C4-2B (cell line): Measurements from ENCODE around the gene LTBP1.

Source experiments
- H3K27ac ChIP-seq: fragments of 450-650 bp; 2 replicates; pipeline ENCODE4 v1.5.1; 2017
- ZFX ChIP-seq: fragments of 450-650 bp; IDR thresholded peaks from 2 replicates; pipeline ENCODE4 v1.6.1; 2017
- TF ChIP-seq, protein P1 (sequence below): fragments of 450-650 bp; conservative IDR thresholded peaks from 2 replicates; pipeline ENCODE4 v1.5.1; 2017; ENCODE audit warnings: mild to moderate bottlenecking

LTBP1 gene

DNA sequence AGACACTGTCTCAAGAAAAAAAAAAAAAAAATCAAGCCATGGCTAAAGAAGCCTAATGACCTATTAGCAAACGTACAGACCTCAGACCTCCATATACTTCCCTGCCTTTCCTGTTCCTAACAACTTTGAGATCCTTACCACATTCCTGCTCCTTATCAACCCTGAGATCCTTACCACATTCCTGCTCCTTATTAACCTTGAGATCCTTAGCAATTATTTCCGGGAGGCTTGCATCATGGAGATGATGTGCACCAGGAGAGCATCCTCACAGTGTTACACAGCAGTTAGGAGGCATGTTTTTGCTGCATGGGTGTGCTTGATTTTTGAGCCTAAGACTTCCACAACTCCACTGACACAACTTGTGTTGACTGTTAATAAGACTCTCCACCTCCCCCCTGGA is 475.1 kb downstream of the LTBP1 start:
- H3K27ac ChIP-seq = no peak overlapping the region
- TF ChIP-seq ZFX = no peak
- TF ChIP-seq, protein P1, sequence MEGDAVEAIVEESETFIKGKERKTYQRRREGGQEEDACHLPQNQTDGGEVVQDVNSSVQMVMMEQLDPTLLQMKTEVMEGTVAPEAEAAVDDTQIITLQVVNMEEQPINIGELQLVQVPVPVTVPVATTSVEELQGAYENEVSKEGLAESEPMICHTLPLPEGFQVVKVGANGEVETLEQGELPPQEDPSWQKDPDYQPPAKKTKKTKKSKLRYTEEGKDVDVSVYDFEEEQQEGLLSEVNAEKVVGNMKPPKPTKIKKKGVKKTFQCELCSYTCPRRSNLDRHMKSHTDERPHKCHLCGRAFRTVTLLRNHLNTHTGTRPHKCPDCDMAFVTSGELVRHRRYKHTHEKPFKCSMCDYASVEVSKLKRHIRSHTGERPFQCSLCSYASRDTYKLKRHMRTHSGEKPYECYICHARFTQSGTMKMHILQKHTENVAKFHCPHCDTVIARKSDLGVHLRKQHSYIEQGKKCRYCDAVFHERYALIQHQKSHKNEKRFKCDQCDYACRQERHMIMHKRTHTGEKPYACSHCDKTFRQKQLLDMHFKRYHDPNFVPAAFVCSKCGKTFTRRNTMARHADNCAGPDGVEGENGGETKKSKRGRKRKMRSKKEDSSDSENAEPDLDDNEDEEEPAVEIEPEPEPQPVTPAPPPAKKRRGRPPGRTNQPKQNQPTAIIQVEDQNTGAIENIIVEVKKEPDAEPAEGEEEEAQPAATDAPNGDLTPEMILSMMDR = no peak

DNA sequence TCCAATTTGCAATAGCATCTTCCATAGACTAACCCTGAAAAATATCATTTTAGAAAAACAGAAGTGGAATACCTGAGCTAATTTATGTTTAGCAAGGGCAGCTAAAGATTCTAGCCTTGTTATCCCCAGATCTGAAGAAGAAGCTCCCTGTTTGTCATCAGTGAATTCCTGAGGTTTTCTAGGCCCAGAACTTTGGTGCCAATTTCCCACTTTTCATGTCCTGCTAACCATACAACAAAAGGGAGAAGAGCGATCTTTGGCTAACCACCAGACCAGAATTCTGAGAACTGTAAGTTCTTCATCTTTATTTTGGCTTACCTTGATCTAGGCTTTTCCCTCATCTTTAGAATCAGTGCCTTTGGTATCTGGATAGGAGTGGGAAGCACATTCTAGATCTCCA is 478.4 kb downstream of the LTBP1 start:
- TF ChIP-seq, protein P1 = no peak
- TF ChIP-seq ZFX = no peak
- no peak overlapping the region for H3K27ac ChIP-seq

- no peak for TF ChIP-seq ZFX
- TF ChIP-seq, protein P1 = no peak
- no peak overlapping the region for H3K27ac ChIP-seq
Observed at GRCh38 chr2:33425586-33426031, 478.9 kb downstream of the LTBP1 start.

- TF ChIP-seq ZFX = no peak
- TF ChIP-seq, protein P1 = no peak
- no peak overlapping the region for H3K27ac ChIP-seq
Observed at GRCh38 chr2:33426666-33427231, 480.0 kb downstream of the LTBP1 start.

- no peak for TF ChIP-seq ZFX
- TF ChIP-seq, protein P1 = no peak
- H3K27ac ChIP-seq = no peak overlapping the region
Observed at GRCh38 chr2:33430077-33430476, 483.3 kb downstream of the LTBP1 start.

DNA sequence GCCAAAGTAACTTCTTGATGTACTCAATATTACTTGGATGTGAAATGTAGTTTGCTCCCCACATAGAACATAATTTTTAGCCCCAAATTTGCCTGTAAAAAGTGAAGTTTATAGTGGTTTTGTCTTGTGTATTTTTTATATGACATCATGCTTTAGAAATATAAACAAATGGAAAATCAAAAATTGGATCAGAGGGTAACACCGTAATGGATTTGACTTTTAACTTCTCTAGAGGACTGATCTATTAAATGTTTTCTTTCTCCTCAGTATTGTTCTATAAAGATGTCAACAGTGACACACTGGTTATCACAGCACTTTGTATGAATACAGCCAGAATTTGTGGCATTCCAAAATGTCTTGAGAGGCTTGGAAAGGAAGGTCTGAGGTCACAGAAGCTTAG is 484.1 kb downstream of the LTBP1 start:
- H3K27ac ChIP-seq = no peak overlapping the region
- no peak for TF ChIP-seq ZFX
- TF ChIP-seq, protein P1 = no peak

DNA sequence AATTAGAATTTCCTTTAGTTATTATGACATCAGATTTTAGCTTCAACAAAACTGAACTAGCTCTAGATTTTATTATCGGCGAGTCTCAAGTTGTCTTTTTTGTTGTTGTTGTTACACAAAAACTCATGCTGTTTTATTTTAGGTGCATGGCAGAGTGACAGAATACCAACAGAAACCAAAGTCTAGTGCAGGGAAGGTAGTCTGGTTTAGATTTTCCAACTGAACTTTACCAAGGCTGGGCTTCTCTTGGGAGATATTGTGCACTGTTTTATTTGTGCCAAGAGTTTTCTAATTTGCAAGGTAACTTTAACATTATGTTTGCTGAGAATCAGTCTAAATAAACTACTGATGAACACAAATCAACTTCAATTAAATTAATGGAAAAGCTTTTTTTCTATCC is 486.1 kb downstream of the LTBP1 start:
- TF ChIP-seq, protein P1 = no peak
- TF ChIP-seq ZFX = no peak
- no peak overlapping the region for H3K27ac ChIP-seq
